Suppressor macrophage (primary cell): ENCODE measurements around the gene FAF1.

Experiments used
- DNase-seq, 4 experiments: peaks; one replicate each; pipeline ENCODE4 v3.0.0-alpha.2; 2020 to 2022

FAF1 gene

DNA sequence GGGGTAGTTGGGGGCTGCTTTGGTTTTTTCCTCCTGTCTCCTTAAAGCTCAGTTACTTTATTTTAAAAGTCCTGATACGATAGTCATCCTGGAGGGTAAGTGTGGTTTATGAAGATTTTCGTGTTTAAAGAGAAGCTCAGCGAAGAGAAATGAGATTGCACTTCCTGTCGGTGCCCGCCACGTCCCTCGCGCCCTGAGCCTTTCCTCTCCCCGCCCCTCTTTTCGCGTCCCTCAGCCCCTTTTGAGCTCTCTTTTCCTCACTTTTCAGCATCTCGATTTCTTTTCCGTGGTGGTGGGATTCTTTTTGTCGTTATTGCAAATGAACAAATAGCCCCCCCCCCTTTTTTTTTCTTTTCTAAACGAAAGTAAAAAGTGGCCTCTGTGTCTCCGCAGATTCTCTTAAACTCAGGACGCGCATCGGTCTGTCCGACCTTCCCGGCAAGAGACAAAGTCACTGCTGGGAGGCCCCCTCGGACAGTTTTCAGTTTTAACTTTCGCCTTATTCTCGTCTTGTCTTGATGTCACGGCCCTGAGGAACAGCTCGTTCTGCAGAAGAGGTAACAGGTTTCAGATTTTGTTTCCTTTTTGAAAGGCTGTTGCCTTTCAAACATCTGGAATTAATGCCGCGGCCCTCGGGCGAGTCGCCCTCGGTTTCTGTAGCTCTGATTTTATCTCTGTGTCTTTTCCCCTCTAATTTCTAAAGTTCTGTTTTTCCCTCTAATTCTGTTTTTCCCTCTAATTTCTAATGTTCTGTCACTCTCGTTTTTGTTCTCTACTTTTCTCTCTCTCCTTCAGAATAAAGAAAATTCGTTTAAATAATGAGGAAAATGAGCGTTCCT lies 535.8 kb downstream of the FAF1 start:
- DNase-seq: peak in 3 of 4 experiments; percentile 19 to 42 (median 40)

DNA sequence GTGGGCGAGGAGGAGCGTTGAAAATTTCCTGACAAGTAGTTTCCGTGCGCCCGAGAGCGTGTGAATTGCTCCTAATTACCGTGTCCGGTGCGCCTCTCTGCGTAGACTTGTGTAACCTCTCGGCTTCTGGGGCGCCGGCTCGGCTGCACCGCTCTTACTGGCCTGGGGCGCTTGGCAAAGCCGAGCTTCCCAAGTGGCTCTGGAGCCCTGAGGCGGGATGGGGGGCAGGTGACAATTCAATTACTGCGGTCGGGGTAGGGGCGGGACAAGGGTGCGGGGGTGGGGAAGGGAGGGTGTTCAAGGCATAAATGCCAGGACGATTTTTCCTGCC lies 536.4 kb downstream of the FAF1 start:
- DNase-seq: peak in 3 of 4 experiments; percentile 31 to 54 (median 40)

DNA sequence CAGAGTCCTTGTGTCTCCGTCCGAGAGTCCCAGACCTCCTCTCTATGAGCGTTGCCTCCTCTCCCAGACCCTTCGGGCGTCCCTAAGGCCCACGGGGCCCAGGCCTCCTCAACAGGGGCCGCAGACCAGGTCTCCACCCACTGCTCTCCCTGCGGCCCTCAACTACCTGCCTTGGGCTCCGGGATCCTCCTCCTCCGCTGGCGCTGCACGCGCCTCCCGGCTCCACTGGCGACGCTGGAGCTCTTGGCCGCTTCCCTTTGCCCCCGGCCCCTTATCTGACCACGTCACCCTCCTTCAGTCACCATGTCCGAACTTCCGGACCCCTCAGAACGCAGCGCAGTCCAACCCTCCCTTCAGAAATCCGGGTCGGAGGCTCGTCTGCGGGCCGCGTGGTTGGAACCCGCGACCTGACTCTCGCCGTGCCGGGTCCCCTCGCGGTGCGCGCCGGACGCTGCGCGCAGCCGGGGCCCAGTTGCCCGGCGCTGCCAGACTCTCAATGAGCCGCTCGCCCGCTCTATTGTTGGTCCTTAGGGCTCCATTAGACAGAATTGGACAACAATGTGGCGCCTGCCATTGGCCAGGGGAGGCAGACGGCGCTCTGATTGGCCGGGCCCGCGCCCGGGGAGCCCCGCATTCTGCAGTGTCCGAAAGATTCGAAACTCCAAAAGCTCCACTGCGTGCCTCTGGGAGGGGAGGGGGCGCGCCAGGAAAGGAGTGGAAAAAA lies 537.0 kb downstream of the FAF1 start, which contains the start of gene DMRTA2:
Gene DMRTA2, minus strand, starts transcription at position 498 of the 724 bp plus-strand sequence. CDS start 1,907 bp downstream, outside the sequence.
- DNase-seq: peak in 2 of 4 experiments; percentile 16 to 33

DNA sequence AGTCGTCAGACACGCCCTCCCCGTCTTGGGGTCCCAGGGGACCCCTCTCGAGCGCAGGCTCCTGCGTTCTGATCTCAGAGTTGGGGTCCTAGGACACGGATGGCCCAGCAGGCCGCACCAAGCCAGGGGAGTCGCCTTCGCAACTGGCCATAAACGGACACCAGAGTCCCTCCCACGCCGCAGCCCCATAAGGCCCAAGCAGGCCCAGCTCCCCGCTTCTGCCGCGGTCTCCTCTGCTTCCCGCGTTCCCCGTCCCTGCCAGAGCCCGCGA lies 537.5 kb downstream of the FAF1 start:
- no peak for DNase-seq

DNA sequence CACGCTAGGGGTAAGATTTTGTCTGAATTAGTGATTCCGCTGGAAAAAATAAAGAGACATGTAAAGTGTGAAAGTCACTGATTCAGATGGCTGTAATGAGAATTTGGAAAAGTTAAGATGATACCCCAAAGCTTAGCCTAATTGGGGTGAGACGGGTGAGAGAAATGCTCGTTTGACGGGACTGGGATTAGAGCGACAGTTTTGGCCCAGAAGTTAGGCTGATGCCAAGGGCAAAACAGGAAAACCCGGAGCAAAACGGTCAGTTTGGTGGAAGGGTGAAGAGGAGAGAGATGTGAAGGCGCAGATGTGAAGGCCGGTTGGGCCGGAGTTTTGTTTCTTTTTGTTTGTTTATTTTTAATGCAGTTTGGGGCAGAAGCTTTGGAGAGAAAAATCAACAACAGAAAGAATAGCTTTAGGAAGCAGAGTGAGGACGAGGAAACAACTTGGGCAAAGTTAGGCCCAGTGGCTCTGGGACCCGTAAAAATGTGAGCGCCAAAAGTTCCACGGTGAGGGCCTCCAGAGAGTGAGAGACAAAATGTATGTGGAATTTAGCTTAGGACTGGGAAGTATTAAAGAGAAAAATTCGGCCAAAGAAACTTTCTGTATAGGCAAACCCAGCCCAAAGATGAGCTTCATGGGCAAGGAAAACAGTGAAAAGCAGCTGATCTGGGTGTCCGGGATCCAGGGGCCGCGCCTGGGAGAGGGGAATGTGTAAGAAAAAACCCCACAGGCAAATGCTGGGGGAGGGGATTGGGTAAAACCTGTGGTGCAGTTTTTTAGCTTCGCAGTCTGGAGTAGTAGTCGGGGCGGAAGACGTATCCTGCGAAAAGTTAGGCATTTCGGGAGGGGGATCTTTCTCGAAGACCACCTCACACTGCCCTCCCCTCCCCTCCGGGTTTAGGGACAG lies 538.0 kb downstream of the FAF1 start:
- DNase-seq: no peak

DNA sequence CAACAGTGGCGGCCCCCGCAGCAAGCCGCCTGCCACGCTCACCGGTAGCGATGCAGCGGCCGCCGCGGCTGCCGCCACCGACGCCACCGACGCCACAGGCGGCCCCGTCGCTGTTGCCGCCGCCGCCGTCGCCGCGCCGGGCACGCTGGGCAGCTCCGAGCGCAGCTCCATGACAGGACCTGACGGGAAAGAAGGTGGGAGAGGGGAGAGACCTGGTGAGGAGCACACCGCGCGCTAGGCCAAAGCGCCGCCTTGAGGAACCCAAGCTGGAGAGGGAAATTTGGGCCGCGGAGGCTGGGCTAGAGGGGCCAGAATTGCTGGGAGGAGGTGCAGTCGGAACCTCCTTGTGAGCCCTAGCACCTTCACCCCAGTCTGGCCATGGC lies 538.7 kb downstream of the FAF1 start:
- DNase-seq: no peak

DNA sequence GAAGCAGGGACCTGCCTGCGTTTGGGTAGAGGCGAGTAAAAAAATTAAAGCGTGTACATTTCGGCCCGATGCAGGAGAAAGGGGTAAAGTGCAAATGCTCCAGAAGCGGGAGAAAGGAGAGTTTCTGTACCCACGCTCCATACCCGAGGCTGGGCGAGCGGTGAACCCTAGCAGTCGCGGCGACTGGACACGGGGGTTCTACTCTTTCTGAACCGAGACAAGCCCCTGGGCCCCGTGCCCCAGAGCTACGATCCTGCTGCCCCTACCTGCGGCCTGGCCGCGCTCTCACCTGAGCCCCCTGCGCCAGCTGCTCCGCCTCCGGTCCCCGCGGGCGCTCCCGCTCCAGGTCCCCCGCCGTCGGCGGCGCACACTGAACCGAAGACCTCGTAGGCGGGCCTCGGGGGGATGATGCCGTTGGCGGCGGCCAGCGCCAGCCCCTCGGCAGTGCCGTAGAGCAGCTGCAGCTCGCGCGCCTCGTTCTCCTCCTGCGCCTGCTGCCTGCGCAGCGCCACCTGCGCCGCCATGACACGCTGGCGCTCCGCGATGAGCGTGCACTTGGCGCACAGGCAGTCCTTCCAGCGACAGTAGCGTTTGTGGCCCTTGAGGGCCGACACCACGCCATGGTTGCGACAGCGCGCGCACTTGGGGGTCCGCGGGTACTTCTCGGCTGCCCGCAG lies 539.2 kb downstream of the FAF1 start:
- no peak for DNase-seq

DNA sequence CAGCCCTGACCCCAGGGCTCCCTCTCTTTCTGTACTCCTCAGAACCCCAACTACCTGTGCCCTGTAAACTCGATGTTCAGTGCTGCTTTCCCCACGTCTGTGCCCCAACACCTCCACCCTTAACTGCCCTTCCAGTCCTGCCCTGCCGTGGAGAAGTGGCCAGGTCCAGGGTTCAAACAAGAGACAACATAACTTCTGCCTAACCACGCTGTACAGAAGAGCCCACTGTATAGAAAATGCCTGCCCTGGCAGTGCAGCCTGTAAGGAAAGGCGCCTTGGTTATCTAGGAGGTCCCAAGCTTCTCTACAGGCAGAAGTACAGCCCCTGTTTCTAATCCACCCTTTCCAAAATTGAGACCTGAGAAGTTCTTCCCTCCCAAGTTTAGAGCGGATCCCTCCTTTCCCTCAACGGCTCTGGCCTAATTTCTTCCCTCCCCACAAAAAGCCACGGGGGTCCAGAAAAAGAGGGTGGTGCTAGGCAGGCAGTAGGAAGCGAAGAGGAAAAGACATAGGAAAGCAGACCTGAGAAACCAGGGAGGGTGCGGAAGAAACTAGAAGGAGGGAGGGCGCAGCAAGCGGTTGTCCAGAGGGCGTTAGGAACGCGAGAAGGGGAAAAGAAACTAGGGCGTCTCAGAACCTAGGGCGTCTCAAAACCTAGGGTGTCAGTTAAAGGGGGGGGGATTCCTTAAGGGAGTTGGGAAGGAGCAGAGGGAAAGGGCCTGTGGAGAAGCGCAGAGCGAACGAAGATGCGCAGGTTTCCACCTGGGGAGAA lies 540.0 kb downstream of the FAF1 start:
- no peak for DNase-seq

DNA sequence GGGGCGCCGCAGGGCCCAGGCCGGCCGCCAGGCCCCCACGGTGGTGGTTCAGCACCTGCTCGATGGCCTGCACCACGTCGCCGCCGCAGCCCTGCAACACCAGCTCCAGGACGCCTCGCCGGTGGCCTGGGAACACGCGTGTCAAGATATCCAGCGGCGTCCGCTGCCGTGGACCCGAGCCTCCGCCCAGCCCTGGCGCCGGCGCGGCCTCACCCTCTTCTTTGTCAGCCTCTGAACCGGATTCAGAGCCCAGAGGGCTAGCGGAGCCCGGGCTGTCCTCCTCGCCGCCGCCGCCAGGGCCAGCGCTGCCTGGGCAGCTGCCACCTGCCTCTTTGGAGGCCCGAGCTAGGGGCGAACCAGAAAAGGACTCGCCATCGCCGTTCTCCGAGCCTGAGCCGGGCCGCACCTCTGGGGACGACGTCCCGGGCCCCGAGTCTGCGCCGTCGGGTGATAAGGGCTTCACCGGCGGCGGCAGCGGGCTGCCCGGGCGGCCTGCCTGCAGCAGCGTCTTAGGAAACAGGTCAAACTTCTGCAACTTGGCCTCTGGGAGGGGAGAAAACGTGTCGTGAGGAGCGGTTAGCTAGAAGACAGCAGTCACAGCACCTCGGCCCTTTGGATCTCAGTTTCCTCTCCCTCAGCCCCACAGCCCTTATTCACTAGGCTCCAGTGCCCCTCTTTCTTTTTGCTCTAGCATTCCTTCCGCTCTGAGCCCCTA lies 540.7 kb downstream of the FAF1 start:
- peak in 1 of 4 experiments; percentile 37 for DNase-seq

DNA sequence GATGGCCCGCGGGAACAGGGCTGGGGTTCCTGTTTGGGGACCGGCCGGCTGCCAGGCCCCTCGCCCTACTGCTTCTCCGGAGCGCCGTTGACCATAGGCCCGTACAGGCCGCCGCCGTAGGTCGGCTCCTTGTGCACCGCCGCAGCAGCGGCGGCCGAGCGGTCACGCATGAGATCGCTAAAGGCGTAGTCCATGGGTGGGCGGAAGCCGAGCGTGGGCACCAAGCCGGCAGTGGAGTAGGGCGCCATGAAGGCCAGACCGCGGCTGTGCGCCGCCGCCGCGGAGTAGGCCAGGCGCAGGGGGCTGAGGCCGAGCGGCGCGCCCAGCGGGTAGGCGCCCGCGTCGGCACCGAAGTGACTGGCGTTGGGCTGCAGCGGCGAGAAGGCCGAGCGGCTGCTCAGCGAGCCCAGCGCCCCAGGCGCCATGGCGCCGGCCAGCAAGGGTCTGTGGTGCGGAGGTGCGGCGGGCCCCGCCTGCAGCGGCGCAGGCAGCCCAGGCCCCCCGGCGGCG lies 541.4 kb downstream of the FAF1 start:
- peak in 2 of 4 experiments; percentile 11 to 46 for DNase-seq

DNA sequence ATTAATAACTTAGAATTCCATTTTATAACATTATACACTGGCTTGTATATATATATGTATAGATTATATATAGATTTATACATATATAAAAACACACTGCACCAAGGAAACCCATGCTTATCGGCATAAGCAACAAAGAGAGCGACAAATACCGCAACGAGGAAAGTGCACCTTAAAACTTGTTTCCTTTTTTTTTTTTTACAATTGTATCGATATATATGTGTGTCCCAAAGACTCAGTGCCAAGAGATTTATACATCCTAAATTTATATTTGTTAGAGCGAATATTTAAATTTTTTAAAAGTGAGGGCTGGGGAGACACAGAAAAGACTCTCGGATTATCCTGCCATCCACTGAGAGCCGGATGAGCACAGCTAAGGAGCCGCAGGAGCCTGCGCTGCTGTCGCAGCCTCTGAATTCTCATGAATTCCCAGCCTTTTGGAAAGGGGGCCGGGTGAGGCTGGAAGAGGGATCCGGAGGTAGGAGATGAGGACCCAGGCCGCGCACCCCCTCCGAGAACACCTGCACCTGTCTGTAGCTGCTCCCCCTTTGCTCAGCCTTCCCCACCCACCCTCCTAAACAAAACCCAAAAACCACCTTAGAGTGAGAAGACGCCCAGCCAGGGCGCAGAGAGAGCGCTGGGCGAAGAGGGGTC lies 542.0 kb downstream of the FAF1 start:
- DNase-seq: no peak

DNA sequence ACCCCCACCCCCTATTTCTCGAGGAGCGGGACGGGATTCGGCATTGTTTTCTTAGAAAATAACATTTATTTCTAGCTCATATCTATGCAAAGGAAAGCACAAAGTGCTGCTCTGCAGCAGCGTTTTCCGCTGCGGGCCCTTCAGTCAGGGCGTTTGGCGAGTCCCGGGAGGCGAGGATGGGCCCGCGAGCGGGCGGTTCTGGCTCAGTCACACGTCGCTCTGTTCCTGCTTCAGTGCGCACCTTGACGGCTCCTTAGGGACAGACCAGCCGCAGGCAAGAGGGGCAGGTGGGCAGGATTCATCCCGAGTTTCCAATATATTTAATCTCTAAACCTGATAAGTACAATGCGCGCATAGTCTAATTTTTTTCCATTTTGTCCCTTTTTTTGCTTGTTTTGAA lies 542.6 kb downstream of the FAF1 start:
- DNase-seq: no peak

DNA sequence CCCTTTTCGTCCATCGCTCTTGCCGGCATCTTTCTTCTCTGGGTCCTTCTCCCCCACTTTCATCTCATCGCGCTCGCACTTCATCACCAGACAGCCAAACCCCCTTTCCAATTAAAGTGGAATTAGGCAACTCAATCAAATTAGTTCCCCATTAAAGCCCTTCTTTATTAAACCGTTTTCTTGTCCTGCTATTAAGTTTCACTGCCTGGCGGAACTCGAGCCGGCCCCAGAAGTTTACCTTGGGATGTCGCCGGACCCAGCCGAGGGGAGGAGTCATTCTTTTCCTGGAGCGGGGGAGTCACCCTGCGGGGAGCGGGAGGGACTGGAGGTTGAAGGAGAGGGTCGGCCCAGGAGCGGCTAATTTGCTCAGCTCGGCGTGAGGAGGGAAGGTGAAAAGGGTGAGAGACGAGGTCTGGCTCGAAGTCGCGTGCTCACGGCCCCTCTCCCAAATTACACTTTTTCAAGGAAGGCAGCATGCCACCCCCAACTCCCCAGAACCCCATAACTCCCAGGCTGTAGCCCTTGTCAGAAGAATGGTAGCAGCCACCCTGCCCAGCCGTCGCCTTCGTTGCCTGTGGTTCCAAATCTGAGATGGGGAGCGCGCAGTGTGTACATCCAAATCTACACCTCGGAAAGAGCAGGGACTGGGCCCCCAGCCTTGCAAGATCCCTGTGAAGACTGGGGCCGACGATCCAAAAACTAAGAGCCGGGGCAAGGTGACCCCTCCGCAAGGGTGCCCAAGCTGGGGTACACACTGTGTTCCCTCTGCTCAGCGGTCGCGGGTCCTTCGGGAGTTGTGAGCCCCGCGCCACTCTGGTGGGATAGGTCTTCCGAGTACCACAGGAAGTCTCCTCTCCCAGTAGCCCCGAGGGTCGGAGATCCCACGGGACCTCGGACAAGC lies 543.3 kb downstream of the FAF1 start:
- no peak for DNase-seq

DNA sequence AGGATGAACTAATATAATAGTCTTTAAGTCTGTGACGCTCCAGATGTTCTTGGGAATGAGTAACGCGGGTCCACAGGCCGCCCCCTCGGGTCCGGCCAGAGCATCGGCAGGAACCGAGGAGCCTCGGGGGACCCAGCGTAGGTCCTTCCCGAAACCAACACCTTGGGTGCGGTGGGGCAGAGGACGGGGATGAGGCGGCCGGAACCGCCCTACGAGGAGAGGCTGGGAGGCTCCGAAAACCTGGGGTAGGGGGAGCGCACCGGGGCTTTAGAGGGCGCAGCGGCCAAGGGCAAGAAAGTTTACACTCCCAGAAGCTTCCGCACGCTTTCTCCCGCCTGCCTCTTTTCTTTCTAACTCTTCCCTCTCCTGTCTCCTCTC lies 543.9 kb downstream of the FAF1 start:
- DNase-seq: no peak

DNA sequence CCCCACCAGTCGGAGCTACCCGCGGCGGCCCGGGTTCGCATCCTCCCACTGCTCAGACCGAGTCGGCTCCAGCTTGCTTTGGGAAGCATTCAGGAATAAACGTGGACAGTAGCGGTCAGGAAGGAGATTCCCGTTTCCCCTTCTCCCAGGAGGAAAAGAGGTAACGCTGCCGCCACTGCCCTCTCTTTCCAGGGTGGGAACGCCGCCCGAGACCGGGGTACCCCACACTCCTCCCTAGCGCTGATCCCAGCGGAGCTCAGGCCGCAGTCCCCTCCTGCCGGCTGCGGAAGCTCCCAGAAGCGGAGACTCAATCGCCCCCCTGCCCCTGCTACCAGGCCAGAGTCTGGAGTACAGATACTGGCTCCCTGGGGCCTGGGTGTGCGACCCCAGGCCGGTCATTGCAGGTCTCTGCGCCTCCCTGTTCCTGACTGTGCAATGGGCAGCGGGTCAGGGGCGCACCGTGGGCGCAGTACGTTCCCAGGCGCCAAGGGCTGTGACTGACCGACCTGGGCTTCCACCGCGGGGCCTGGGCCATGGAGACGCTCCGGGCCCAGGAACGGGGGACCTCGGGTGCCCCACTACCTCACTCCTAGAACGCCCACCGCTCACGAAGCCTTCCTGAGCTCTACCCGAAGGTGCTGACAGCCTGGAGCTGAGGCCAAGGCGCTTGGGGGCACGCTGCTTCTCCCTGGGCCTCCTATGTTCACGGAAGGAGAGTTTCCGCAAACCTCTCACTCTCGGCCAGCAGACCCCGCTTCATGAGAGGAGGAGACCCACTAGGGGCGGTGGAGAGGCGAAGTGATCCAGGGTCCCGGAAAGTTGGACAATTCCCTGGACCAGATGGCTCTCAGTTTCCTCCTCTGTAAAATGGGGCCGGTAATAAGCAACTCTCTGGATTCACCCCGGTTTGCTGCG lies 544.6 kb downstream of the FAF1 start:
- DNase-seq: no peak

DNA sequence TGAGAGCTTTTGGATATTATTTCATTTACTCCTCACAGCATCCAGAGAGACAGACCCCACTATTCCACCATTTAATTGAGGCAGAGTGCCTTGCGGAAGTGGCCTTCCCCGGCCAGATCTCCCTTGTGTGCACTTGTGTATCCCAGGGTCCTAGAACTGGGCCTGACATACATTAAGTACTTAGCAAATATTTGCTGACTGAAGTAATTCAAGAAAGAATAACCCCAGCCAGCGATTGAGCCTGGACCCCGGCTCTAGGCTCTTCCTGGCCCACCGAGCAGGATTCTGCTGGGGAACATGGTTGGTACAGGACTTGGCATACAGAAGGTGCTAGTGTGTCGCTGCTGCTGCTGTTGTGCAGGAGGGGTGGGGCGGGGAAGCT lies 545.2 kb downstream of the FAF1 start:
- DNase-seq: no peak

DNA sequence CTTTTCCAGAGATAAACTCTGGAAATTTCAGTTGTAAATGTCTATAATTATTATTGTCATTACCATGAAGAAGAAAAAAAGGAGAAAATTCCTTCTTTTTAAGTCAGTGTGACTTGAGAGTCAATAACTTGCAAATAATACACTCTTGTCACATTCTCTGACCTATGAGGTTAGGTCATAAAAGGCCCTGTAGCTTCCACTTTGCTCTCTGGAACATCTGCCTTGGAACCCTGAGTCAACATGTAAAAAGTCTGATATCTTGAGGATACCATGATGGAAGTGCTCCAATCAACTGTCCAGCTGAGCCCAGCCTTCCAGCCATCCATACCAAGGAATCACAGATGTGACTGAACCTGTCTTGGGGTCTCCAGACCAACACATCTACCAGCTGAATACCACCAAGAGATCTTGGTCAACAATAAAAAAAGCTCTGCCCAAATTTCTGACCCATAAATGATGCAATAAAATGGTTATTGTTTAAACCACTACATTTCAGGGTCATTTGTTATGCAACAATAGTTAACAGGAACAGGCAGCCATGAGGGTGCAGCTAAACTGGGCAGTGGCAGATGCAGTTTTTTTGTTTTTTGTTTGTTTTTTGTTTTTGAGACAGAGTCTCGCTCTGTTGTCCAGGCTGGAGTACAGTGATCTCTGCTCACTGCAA lies 547.1 kb downstream of the FAF1 start:
- no peak for DNase-seq

DNA sequence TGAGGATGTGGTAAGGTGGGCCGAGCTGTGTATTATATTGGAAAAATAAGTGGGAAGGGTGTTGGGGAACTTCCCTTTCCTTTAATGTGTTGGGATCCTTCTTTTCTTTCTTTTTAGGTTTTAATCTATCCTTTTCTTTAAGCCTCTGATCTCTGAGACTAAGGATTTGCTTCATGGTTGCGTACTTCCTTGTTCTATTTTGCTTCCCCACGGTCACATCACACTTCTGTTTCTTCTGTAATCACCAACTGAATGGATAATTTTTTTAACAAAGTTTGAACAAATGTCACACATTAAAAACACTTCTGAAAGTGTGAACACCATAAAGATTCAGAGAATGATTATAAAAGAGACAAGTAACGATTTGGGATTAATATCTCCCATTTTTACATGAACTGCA lies 554.3 kb downstream of the FAF1 start:
- no peak for DNase-seq
